ENCODE data around the gene KCNC3. TPM values are rescaled to one million over a fixed set of nuclear protein-coding genes. Genes with fewer than 3 reads are reported as not detected.

KCNC3 gene
- total RNA-seq, 1 experiment from 2014 or later = 17.3 TPM

DNA sequence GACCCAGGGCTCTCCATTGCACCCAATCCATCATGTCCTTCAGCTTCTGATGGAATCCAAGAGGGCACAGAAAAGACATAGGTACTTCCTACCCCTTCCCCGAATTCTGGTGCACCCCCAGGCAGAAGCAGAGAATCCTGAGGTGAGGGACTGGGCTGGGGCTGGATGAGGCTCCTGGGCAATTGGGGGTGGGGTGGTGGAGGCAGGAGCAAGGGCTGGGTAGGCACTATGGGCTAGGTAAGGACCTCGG, 2.7 kb upstream of the KCNC3 start:
- H3K23me2 ChIP-seq (ENCODE audit: insufficient read length, low read depth, low read length, poor library complexity, severe bottlenecking) = peaks cover 26% of the 10 kb centered on the region
- H3T11ph ChIP-seq (ENCODE audit: low read length) = no peak overlapping the region
- H2BK5ac ChIP-seq (ENCODE audit: insufficient read length, low read length) = no peak overlapping the region
- H4K5ac ChIP-seq (ENCODE audit: insufficient read length, low read depth, low read length) = no peak overlapping the region
- H2AK5ac ChIP-seq (ENCODE audit: insufficient read length, low read length) = no peak overlapping the region
- WGBS (ENCODE audit: extremely low coverage, insufficient read length, low lambda C conversion rate) = no CpG with 5 or more reads among the region's 2 CpGs
- peaks cover 8% of the 10 kb centered on the region; the same call in 1 of the 2 replicates for H3K27me3 ChIP-seq (ENCODE audit: insufficient read depth, low read length)
- H3K79me1 ChIP-seq (ENCODE audit: insufficient read depth, low read depth, low read length, poor library complexity, severe bottlenecking) = no peaks in the 10 kb centered on the region
- H3K4me2 ChIP-seq (ENCODE audit: insufficient read depth, insufficient read length, low read length) = peak overlapping the region; percentile 77
- H4K20me1 ChIP-seq (ENCODE audit: control insufficient read depth, insufficient read depth, insufficient read length) = no peaks in the 10 kb centered on the region
- no peak overlapping the region; the same call in 1 of the 2 replicates for H3K14ac ChIP-seq (ENCODE audit: insufficient read depth, low read length)
- no peak overlapping the region; the same call in 1 of the 2 replicates for H3K4ac ChIP-seq (ENCODE audit: low read depth, low read length)
- peaks cover 3 to 12% of the 10 kb centered on the region in 2 experiments; a peak in 3 of 5 replicates for H3K9me3 Mint-ChIP-seq
- H2BK15ac ChIP-seq (ENCODE audit: low read depth, low read length) = no peak overlapping the region
- no peak overlapping the region for H3K23ac ChIP-seq (ENCODE audit: insufficient read length, low read depth, low read length)
- no peak for DNase-seq
- H3K18ac ChIP-seq (ENCODE audit: insufficient read length, low read depth, low read length) = peak overlapping the region; percentile 37
- H3K4me3 Mint-ChIP-seq = peak overlapping the region; percentile 89 to 94
- no peak overlapping the region for H2BK20ac ChIP-seq (ENCODE audit: low read depth, low read length, poor library complexity, severe bottlenecking)
- H4K91ac ChIP-seq (ENCODE audit: insufficient read length, low read depth, low read length) = peak overlapping the region; percentile 65
- H3K27ac ChIP-seq (ENCODE audit: insufficient read length, low read depth, low read length) = no peak overlapping the region
- no peak overlapping the region for H3K9ac ChIP-seq (ENCODE audit: extremely low read depth, insufficient read length, low read length)
- peaks cover 43 to 54% of the 10 kb centered on the region in 2 experiments for H3K4me1 Mint-ChIP-seq
- H2BK120ac ChIP-seq (ENCODE audit: low read depth, low read length, poor library complexity, severe bottlenecking) = no peak overlapping the region
- peaks cover 26% of the 10 kb centered on the region for H3K27me3 Mint-ChIP-seq (ENCODE audit: low read depth)
- no peak overlapping the region for H2AFZ ChIP-seq (ENCODE audit: low read length)
- peak overlapping the region in 2 of 3 experiments; percentile 98 to 99; a peak in 4 of 7 replicates for H3K27ac Mint-ChIP-seq
- TF ChIP-seq CTCF (conservative IDR thresholded peaks at IDR 0.05) = no peak
- peaks cover 6% of the 10 kb centered on the region; the same call in 1 of the 2 replicates for H3K4me1 ChIP-seq (ENCODE audit: insufficient read depth, low read length)
- H3K56ac ChIP-seq (ENCODE audit: insufficient read length, low read depth, low read length) = no peak overlapping the region
- peaks cover 0 to 3% (median 0%) of the 10 kb centered on the region in 3 experiments; a peak in 2 of 7 replicates for H3K36me3 Mint-ChIP-seq (ENCODE audit: insufficient read depth in 1 of 3, low read depth in 3 of 3)
- H2BK12ac ChIP-seq (ENCODE audit: insufficient read length, low read depth, low read length) = peak overlapping the region; percentile 26
- H4K8ac ChIP-seq (replicated peaks; ENCODE audit: insufficient read length, low read depth, low read length) = no peak overlapping the region
- H3K79me2 ChIP-seq (ENCODE audit: insufficient read depth, low read length) = no peaks in the 10 kb centered on the region
- H3K9me3 ChIP-seq (ENCODE audit: control insufficient read depth, low read depth, low read length) = no peaks in the 10 kb centered on the region
